C1 segment of cervical spinal cord (tissue), 14 donors: ENCODE results near the gene EAPP.
"Not testable (repeated sequence)": the region's sequence is repeated elsewhere in the genome, so short reads cannot be mapped to it uniquely, and the experiment has no call there.

Experiments used
- DNase-seq, 14 donors: peaks; one replicate each; lab custom pipeline; 2025; lab: John Stamatoyannopoulos, UW

The EAPP gene

GRCh38 chr14:34488528-34488927 lies 51.0 kb downstream of the EAPP start:
- no peak for DNase-seq

GRCh38 chr14:34484726-34485125 lies 54.8 kb downstream of the EAPP start:
- no peak for DNase-seq

- no peak for DNase-seq
Observed at GRCh38 chr14:34482463-34482862, 57.0 kb downstream of the EAPP start.

- DNase-seq = no peak
Observed at GRCh38 chr14:34479694-34480093, 59.8 kb downstream of the EAPP start.

- DNase-seq = no peak
Observed at GRCh38 chr14:34478261-34478660, 61.2 kb downstream of the EAPP start.

GRCh38 chr14:34476036-34476435 lies 63.5 kb downstream of the EAPP start:
- DNase-seq = not testable (repeated sequence)

- no peak for DNase-seq
Observed at GRCh38 chr14:34475163-34475562, 64.3 kb downstream of the EAPP start.

- no peak for DNase-seq
Observed at GRCh38 chr14:34474187-34474679, 65.3 kb downstream of the EAPP start.

GRCh38 chr14:34472706-34473279 lies 66.7 kb downstream of the EAPP start:
- no peak for DNase-seq

- DNase-seq = no peak
Observed at GRCh38 chr14:34470319-34470718, 69.2 kb downstream of the EAPP start.

- no peak for DNase-seq
Observed at GRCh38 chr14:34466691-34467090, 72.8 kb downstream of the EAPP start.
